BLaER1 (cell line): Measurements from ENCODE around the gene FAM234A.

ENCODE experiments used
- H3K27ac ChIP-seq: shearing (Covaris generic); formaldehyde crosslinking; 2 replicates; pipeline ENCODE4 v1.8.1; 2022
- H3K27me3 ChIP-seq: shearing (Covaris generic); formaldehyde crosslinking; 2 replicates; pipeline ENCODE4 v1.8.1; 2022
- H3K36me3 ChIP-seq: shearing (Covaris generic); formaldehyde crosslinking; 2 replicates; pipeline ENCODE4 v1.8.1; 2022
- H3K4me1 ChIP-seq: shearing (Covaris generic); formaldehyde crosslinking; 2 replicates; pipeline ENCODE4 v1.8.1; 2022
- H3K4me2 ChIP-seq: shearing (Covaris generic); formaldehyde crosslinking; 2 replicates; pipeline ENCODE4 v1.8.1; 2022
- H3K4me3 ChIP-seq: shearing (Covaris generic); formaldehyde crosslinking; 2 replicates; pipeline ENCODE4 v1.8.1; 2022
- H3K9ac ChIP-seq: shearing (Covaris generic); formaldehyde crosslinking; 2 replicates; pipeline ENCODE4 v1.8.1; 2022
- H3K9me3 ChIP-seq: shearing (Covaris generic); formaldehyde crosslinking; 2 replicates; pipeline ENCODE4 v1.8.1; 2022
- H4K20me1 ChIP-seq: shearing (Covaris generic); formaldehyde crosslinking; 2 replicates; pipeline ENCODE4 v1.8.1; 2022
- Cebpa-rat ChIP-seq: shearing (Covaris generic); IDR thresholded peaks from 2 replicates; pipeline ENCODE4 v1.8.1; 2022

Gene FAM234A

DNA sequence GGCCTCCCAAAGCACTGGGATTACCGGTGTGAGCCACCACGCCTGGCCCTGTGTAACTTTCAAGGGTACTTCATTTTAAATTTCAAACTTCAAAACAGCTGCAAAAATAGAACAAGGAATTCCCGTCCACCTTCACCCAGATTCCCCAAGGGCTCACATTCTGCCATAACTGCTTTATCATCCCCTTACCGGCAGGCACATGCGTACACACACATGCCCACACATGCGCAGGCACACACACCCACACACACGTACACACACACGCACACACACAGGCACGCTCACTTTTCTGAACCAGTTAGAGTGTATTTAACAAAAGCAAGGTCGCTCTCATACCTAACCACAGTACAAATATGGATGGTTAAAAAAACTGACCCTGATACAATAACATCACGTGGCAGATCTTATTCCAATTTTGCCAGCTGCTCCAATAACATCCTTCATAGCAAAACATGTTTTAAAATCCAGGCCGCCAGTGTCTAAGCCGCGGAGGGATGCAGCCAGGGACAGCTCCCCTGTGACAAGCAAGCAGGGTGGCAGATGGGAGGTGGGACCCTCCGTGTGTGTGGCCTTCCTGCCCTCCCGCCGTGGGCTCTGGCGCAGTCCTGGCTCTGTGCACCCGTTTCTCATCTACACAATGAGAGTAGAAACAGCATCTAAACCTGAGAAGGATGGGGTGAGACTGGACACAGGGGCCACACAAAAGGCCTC lies 71.5 kb downstream of the FAM234A start:
- Histone ChIP-seq H3K4me2 (no peak overlapping the region), H3K4me1 (peaks cover 35% of the 10 kb centered on the region), H3K4me3 (no peak overlapping the region), H4K20me1 (peaks cover 73% of the 10 kb centered on the region), H3K27me3 (no peaks in the 10 kb centered on the region), H3K27ac (peak overlapping the region; percentile 28; the same call in 1 of the 2 replicates), H3K9me3 (no peaks in the 10 kb centered on the region), H3K9ac (0 out of 2 replicates have a peak overlapping the region, but pooled peaks have one; percentile 34), H3K36me3 (peaks cover 91% of the 10 kb centered on the region)
- no peak for TF ChIP-seq Cebpa-rat

DNA sequence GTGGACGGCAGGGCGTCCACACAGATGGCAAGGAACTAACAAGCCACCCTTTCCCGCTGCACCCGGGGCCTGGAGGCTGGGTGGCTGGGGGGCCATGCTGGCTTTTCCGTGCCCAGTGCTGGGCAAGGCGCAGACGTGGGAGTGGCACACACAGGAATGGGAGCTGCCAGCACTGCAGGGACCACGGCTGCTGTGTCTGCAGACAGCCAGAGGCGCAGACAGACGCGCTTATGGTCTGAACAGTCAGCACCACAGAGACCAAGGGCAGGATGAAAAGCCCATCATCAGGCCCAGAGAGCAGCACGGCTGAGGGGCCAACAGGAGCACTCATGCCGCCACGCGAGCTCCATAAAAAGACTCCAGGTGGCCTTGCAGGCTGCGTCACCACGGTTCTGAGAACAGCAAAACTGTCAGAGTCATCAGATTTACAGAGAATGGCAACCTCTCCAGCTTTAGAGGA lies 72.3 kb downstream of the FAM234A start:
- Histone ChIP-seq H3K4me3 (no peak overlapping the region), H3K27ac (no peak overlapping the region), H4K20me1 (peaks cover 72% of the 10 kb centered on the region), H3K4me2 (no peak overlapping the region), H3K4me1 (peaks cover 35% of the 10 kb centered on the region), H3K36me3 (peaks cover 92% of the 10 kb centered on the region), H3K9ac (0 out of 2 replicates have a peak overlapping the region, but pooled peaks have one; percentile 34), H3K27me3 (no peaks in the 10 kb centered on the region), H3K9me3 (no peaks in the 10 kb centered on the region)
- TF ChIP-seq Cebpa-rat: no peak

DNA sequence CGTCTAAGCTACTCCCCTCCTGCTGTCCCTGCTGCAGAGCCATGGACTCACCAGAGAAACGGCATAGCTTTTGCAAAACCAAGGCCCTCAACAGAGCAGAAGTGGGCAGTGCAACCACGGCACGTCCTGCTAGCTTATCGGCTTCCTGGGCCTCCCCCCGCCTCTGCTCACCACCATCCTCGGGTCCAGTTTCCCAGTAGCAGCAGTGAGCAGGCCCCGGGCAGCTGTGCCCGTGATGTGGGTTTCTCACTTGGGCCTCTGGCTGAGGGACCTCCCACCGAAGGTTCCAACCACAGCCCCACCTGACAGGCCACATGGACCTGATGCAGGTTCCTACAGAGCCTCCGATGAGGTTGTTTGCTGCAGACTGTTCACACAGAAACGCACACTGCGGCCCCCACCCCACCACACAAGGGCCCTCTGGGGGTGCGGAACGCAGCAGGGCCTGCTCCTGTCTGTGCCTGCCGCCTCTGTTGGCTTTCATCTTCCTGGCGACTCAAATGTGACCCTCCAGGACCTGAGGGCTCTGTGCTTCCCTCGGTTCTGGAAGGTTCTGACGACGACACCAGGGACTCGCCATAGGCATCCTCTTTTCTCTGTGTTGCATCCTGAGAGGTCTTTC lies 73.2 kb downstream of the FAM234A start:
- H3K4me2 ChIP-seq: peak overlapping the region; percentile 63; the same call in 1 of the 2 replicates
- no peak for TF ChIP-seq Cebpa-rat
- peaks cover 75% of the 10 kb centered on the region for H4K20me1 ChIP-seq
- H3K27ac ChIP-seq: no peak overlapping the region
- H3K9ac ChIP-seq: 0 out of 2 replicates have a peak overlapping the region, but pooled peaks have one; percentile 28
- peaks cover 35% of the 10 kb centered on the region for H3K4me1 ChIP-seq
- no peak overlapping the region for H3K4me3 ChIP-seq
- H3K9me3 ChIP-seq: no peaks in the 10 kb centered on the region
- no peaks in the 10 kb centered on the region for H3K27me3 ChIP-seq
- H3K36me3 ChIP-seq: peaks cover 92% of the 10 kb centered on the region

DNA sequence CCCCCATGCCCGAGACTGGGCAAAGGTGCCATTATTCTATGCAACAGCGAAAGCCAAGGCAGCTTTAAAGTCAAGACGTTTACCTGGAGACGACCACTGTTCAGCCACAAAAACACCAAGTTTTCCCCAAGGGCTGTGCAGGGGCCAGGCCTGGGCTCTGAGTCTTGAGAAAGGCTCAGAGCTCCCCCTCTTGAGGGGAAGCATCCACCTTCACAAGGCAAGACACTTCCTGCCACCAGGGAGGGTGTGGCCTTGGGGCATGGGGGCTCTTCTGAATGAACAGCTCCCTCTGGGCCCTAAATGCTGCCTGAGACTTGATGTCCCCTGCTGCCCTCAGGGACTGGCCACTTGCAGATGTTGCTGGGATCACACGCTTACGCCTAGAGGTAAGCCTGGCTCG lies 74.9 kb downstream of the FAM234A start:
- H3K27me3 ChIP-seq: no peaks in the 10 kb centered on the region
- H3K4me2 ChIP-seq: peak overlapping the region; percentile 63
- peak overlapping the region; percentile 27; the same call in 1 of the 2 replicates for H3K27ac ChIP-seq
- H3K4me1 ChIP-seq: peaks cover 35% of the 10 kb centered on the region
- peaks cover 92% of the 10 kb centered on the region for H3K36me3 ChIP-seq
- no peak for TF ChIP-seq Cebpa-rat
- no peaks in the 10 kb centered on the region for H3K9me3 ChIP-seq
- H3K4me3 ChIP-seq: no peak overlapping the region
- peak overlapping the region; percentile 48; the same call in 1 of the 2 replicates for H3K9ac ChIP-seq
- peaks cover 83% of the 10 kb centered on the region for H4K20me1 ChIP-seq

DNA sequence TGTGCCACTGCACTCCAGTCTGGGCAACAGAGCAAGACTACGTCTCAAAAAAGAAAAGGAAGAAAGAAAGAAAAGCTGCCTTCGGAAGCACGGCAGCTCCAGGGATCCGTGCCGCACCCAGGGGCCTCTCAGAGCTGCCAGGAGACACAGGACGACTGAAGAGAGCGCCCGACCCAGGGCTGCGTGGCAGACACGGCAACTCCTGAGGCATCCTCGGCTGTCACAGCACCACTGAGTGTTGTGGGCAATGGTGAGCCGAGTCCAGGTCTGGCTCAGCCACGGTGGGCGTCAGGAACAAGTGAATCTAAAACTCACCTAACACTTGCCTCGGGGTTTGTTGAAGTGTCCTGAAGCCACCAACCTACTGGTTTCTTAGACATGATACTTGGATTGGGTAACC lies 77.1 kb downstream of the FAM234A start:
- TF ChIP-seq Cebpa-rat: no peak
- H3K4me1 ChIP-seq: peaks cover 54% of the 10 kb centered on the region
- H3K27me3 ChIP-seq: no peaks in the 10 kb centered on the region
- peaks cover 98% of the 10 kb centered on the region for H4K20me1 ChIP-seq
- no peak overlapping the region for H3K4me3 ChIP-seq
- H3K4me2 ChIP-seq: no peak overlapping the region
- no peak overlapping the region for H3K27ac ChIP-seq
- peaks cover 81% of the 10 kb centered on the region for H3K36me3 ChIP-seq
- H3K9me3 ChIP-seq: no peaks in the 10 kb centered on the region
- H3K9ac ChIP-seq: no peak overlapping the region

DNA sequence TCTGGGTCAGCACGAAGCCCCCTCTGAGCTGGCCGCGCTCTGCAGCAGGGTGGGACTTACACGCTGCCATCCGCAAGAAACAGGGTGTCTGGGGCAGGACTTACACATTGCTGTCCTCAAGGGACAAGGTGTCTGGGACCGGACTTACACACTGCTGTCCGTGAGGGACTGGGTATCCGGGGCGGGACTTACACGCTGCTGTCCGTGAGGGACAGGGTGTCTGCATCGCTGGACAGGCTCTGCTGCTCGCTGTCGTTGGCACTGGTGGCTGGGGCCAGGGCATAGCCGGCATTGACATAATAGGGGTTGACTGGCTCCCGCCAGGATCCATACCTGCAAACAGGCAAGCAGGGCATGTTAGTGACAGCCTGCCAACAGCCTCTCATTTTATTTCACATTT lies 79.7 kb downstream of the FAM234A start:
- H3K36me3 ChIP-seq: peaks cover 83% of the 10 kb centered on the region
- H3K4me2 ChIP-seq: no peak overlapping the region
- H3K27me3 ChIP-seq: no peaks in the 10 kb centered on the region
- no peak overlapping the region for H3K27ac ChIP-seq
- H3K9ac ChIP-seq: no peak overlapping the region
- peaks cover 98% of the 10 kb centered on the region for H4K20me1 ChIP-seq
- no peak for TF ChIP-seq Cebpa-rat
- no peak overlapping the region for H3K4me3 ChIP-seq
- peaks cover 49% of the 10 kb centered on the region for H3K4me1 ChIP-seq
- H3K9me3 ChIP-seq: no peaks in the 10 kb centered on the region

DNA sequence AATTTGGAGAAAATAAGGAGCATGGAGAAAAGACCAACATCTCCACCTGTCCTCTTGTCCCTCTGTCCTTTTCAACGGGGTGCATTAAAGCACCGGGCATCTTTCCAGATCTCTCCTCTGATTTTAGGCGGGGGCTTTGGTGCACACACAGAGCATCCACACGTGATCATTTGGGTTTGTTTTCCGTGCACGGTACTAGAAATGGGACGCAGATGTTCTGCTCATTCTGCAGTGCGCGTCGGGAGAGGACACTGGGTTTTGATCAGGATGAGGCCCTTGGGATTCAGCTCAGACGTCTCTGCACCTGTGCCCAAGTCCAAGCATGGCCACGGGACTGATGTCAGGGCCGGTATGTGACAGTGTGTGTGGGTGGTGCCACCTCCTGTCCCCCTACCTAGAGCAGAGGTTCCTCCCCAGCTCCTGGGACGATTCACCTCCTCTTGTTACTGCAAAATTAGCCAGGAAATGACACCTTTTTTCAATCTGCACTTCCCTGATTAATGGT lies 80.2 kb downstream of the FAM234A start:
- Histone ChIP-seq H3K9me3 (no peaks in the 10 kb centered on the region), H3K36me3 (peaks cover 81% of the 10 kb centered on the region), H3K4me3 (no peak overlapping the region), H3K27ac (no peak overlapping the region), H4K20me1 (peaks cover 98% of the 10 kb centered on the region), H3K4me1 (peaks cover 49% of the 10 kb centered on the region), H3K27me3 (no peaks in the 10 kb centered on the region), H3K4me2 (no peak overlapping the region), H3K9ac (no peak overlapping the region)
- TF ChIP-seq Cebpa-rat: no peak
